Measurements from ENCODE around the gene SLC5A6. TPM values are rescaled to one million over a fixed set of nuclear protein-coding genes. Genes with fewer than 3 reads are reported as not detected.

Gene SLC5A6
- total and polyA plus RNA-seq, 2 of the 8 experiments (the other 6 are each of a cell fraction or from before 2014, with no cell fraction given): 118 to 183 TPM

DNA sequence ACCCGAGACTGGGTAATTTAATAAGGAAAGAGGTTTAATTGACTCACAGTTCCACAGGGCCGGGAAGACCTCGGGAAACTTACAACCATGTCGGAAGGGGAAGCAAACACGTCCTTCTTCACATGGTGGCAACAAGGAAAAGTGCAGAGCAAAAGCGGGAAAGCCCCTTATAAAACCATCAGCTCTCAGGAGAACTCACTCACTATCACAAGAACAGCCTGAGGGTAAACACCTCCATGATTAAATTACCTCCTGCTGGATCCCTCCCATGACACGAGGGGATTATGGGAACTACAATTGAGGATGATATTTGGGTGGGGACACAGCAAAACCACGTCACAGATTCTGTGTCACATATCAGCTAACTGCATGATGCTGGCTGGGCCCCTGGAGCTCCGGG, 51.9 kb downstream of the SLC5A6 start:
- no peak overlapping the region for H3K4ac ChIP-seq (replicated peaks; ENCODE audit: insufficient read length, low read depth, low read length)
- H3K9ac ChIP-seq (replicated peaks in 1 of 4; ENCODE audit: extremely low read depth in 1 of 4, low read depth in 3 of 4, low read length in 3 of 4): no peak overlapping the region
- H4K20me1 ChIP-seq (replicated peaks in 1 of 2; ENCODE audit: control insufficient read depth in 1 of 2, insufficient read depth in 2 of 2, low read length in 2 of 2): no peaks in the 10 kb centered on the region
- 87% methylated on average over 9 of the region's 9 CpGs; no CpG with 5 or more reads in 1 of the 2 experiments for WGBS, 2 experiments (ENCODE audit: extremely low coverage in 1 of 2, insufficient coverage in 1 of 2, insufficient read length in 1 of 2, insufficient replicate concordance in 2 of 2, low coverage in 1 of 2, low lambda C conversion rate in 2 of 2, missing lambda C conversion rate in 1 of 2)
- no peak overlapping the region for H3K14ac ChIP-seq (ENCODE audit: insufficient read length)
- no peaks in the 10 kb centered on the region for H3K27me3 ChIP-seq (replicated peaks in 1 of 4; ENCODE audit: control insufficient read depth in 3 of 4, extremely low read depth in 1 of 4, insufficient read depth in 3 of 4, low read length in 3 of 4)
- no peak overlapping the region for H3K23ac ChIP-seq (ENCODE audit: insufficient read length)
- no peaks in the 10 kb centered on the region; a peak in 1 of 7 replicates for H3K4me1 ChIP-seq (replicated peaks in 1 of 4; ENCODE audit: control insufficient read depth in 3 of 4, insufficient read depth in 4 of 4, low read length in 3 of 4)
- no peak overlapping the region for H4K91ac ChIP-seq (replicated peaks; ENCODE audit: insufficient read length, low read length)
- H3K9me3 ChIP-seq (ENCODE audit: insufficient read depth in 2 of 2, low read depth in 1 of 2, low read length in 1 of 2): no peaks in the 10 kb centered on the region
- no peaks in the 10 kb centered on the region for H3K79me2 ChIP-seq (ENCODE audit: control insufficient read depth in 1 of 2, insufficient read depth in 2 of 2, low read length in 2 of 2)
- H3K79me1 ChIP-seq (ENCODE audit: low read depth, low read length): no peaks in the 10 kb centered on the region
- H2BK120ac ChIP-seq (replicated peaks; ENCODE audit: low read depth, low read length): no peak overlapping the region
- H2BK15ac ChIP-seq (ENCODE audit: low read length): no peak overlapping the region
- no peak overlapping the region for H3K27ac ChIP-seq (ENCODE audit: low read depth, low read length)
- H4K8ac ChIP-seq (ENCODE audit: extremely low read depth, insufficient read depth, low read length): no peak overlapping the region
- no peak overlapping the region for H4K5ac ChIP-seq (ENCODE audit: insufficient read length, low read depth, low read length)
- no peak overlapping the region for H2AFZ ChIP-seq (ENCODE audit: low read length)
- H2AK5ac ChIP-seq (ENCODE audit: low read depth, low read length): no peak overlapping the region
- no peak overlapping the region for H2BK20ac ChIP-seq (ENCODE audit: low read length)
- H2BK12ac ChIP-seq (ENCODE audit: low read depth, low read length): no peak overlapping the region
- H3K4me2 ChIP-seq (ENCODE audit: insufficient read depth in 1 of 2, low read depth in 2 of 2, low read length in 2 of 2): no peak overlapping the region
- H3K23me2 ChIP-seq (ENCODE audit: low read depth, low read length): no peaks in the 10 kb centered on the region
- ChIA-PET CTCF (ENCODE audit: partially characterized antibody) (interaction anchor here (3.9 to 4.6 kb wide), 2 partner anchors 11 to 32 kb away, joined by 15 to 36 read pairs; no protein-coding TSS in a partner anchor), POLR2A (ENCODE audit: partially characterized antibody) (interaction anchor here (1.4 to 1.8 kb wide), 2 partner anchors 26 to 79 kb away, joined by 3 to 6 read pairs; partner anchors contain the start of gene PREB)
- no peak overlapping the region for H2BK5ac ChIP-seq (ENCODE audit: low read depth, low read length)
- H3K4me3 ChIP-seq (ENCODE audit: extremely low read depth in 1 of 4, insufficient read depth in 2 of 4, low read depth in 3 of 4, low read length in 4 of 4): no peak overlapping the region
- no peak overlapping the region for H3K18ac ChIP-seq (ENCODE audit: extremely low read depth, low read length)
- DNase-seq (ENCODE audit: low read depth in 1 of 2, low spot score in 2 of 2): no peak
- FAIRE-seq: no peak
- H3K56ac ChIP-seq (replicated peaks; ENCODE audit: insufficient read length, low read depth, low read length): no peak overlapping the region
- no peaks in the 10 kb centered on the region for H3K36me3 ChIP-seq (ENCODE audit: control insufficient read depth in 2 of 4, insufficient read depth in 4 of 4, low read length in 3 of 4)
- TF ChIP-seq CBX5 (IDR thresholded peaks at IDR 0.05; ENCODE audit: low read depth, low read length) (no peak), POLR2A (IDR thresholded peaks at IDR 0.05; ENCODE audit: control extremely low read depth in 1 of 2, low read depth in 2 of 2, low read length in 2 of 2) (no peak), TBP (IDR thresholded peaks at IDR 0.05; ENCODE audit: low read depth, low read length) (no peak), KDM1A (IDR thresholded peaks at IDR 0.05; ENCODE audit: borderline replicate concordance, low read length) (no peak), TAF7 (optimal IDR thresholded peaks at IDR 0.05; ENCODE audit: borderline replicate concordance, low read depth, low read length) (no peak), EP300 (IDR thresholded peaks at IDR 0.05; ENCODE audit: borderline replicate concordance in 1 of 2, low read depth in 2 of 2, low read length in 2 of 2) (no peak), JUND (IDR thresholded peaks at IDR 0.05; ENCODE audit: low read length) (no peak)
- TF ChIP-seq, protein P1, sequence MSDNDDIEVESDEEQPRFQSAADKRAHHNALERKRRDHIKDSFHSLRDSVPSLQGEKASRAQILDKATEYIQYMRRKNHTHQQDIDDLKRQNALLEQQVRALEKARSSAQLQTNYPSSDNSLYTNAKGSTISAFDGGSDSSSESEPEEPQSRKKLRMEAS (IDR thresholded peaks at IDR 0.05): no peak
- TF ChIP-seq, protein P2, sequence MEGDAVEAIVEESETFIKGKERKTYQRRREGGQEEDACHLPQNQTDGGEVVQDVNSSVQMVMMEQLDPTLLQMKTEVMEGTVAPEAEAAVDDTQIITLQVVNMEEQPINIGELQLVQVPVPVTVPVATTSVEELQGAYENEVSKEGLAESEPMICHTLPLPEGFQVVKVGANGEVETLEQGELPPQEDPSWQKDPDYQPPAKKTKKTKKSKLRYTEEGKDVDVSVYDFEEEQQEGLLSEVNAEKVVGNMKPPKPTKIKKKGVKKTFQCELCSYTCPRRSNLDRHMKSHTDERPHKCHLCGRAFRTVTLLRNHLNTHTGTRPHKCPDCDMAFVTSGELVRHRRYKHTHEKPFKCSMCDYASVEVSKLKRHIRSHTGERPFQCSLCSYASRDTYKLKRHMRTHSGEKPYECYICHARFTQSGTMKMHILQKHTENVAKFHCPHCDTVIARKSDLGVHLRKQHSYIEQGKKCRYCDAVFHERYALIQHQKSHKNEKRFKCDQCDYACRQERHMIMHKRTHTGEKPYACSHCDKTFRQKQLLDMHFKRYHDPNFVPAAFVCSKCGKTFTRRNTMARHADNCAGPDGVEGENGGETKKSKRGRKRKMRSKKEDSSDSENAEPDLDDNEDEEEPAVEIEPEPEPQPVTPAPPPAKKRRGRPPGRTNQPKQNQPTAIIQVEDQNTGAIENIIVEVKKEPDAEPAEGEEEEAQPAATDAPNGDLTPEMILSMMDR (IDR thresholded peaks at IDR 0.05; ENCODE audit: control extremely low read depth in 1 of 3, insufficient read depth in 1 of 3, low read depth in 1 of 3, low read length in 3 of 3): no peak
- TF ChIP-seq, protein P3, sequence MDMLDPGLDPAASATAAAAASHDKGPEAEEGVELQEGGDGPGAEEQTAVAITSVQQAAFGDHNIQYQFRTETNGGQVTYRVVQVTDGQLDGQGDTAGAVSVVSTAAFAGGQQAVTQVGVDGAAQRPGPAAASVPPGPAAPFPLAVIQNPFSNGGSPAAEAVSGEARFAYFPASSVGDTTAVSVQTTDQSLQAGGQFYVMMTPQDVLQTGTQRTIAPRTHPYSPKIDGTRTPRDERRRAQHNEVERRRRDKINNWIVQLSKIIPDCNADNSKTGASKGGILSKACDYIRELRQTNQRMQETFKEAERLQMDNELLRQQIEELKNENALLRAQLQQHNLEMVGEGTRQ (IDR thresholded peaks at IDR 0.05; ENCODE audit: low read length): no peak
